HG03139 (cell line): ENCODE results near the gene CDK8.

Source experiments
- ATAC-seq: cut with Tn5 transposase; IDR thresholded peaks from one replicate; pipeline ENCODE4 v1.9.1; 2021; ENCODE audit not compliant: unreplicated experiment

Gene CDK8

GRCh38 chr13:26253787-26254582 lies at the start of gene CDK8:
CDK8 (plus strand) TSS chr13:26254129; CDS start chr13:26254642, 513 bp downstream.
- ATAC-seq = peak; percentile 77

DNA sequence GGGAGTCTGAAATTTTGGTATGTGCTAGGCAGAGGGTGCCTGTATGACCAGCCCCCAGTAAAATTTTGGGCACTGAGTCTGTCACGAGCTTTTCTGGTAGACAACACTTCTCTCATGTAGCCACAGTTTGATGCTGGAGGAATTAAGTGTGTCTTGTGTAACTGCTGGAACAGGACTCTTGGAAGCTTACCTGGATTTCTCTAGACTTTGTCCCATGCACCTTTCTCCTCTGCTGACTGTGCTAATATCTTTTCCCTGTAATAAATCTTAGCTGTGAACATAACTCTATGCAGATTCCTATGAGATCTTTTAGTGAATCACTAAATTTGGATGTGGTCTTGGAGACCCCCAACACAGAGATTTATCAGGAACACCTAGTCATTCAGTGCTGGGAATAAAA lies 45.6 kb upstream of the CDK8 start:
- ATAC-seq = no peak

- ATAC-seq = no peak
Measured at GRCh38 chr13:26213345-26213744, 40.6 kb upstream of the CDK8 start.

- ATAC-seq = no peak
Measured at GRCh38 chr13:26213982-26214381, 39.9 kb upstream of the CDK8 start.

- ATAC-seq = no peak
Measured at GRCh38 chr13:26216042-26216441, 37.9 kb upstream of the CDK8 start.

DNA sequence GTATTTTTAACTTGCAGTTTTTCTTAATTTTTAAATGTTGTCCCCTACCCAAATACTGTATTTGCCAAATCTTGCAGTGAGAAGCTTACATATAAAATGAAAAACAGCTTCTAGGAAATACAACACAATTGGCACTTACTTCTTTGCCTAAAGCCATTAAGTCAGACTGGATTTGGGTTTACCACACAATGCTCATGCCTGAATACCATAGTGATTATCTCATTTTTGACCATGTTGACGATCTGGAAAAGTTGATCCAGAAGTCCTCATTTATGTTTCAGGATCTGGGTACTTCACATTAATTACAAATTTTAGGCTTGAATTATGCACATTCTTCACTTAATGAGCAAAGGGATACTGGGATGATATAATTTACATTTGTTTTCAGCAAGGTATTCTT lies 34.2 kb upstream of the CDK8 start:
- ATAC-seq = no peak

DNA sequence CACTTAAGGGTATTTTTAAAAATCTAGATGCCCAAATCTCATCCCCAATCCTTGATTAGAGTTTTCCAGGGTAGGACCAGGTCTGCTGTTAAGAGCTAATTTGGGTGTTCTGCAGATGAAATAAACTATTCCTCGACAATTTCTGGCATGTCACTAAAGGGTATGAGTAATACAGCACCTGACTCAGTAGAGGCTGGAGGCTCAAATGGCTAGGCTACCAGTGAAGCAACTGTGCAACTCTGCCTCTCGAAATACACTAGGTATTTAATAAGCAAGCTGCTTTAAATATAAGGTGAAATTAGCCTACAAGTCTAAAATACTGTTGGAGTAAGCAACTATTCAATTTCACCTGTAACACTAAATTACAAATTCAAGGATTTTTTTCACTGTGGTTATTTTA lies 33.4 kb upstream of the CDK8 start:
- ATAC-seq = no peak

GRCh38 chr13:26221399-26221720 lies 32.6 kb upstream of the CDK8 start:
- peak; percentile 11 for ATAC-seq

- ATAC-seq = peak; percentile 92
Measured at GRCh38 chr13:26221721-26222519, 32.0 kb upstream of the CDK8 start, which contains the start of gene RNF6. RNF6 (minus strand) TSS chr13:26222314; CDS start chr13:26219649, 2,665 bp downstream.

DNA sequence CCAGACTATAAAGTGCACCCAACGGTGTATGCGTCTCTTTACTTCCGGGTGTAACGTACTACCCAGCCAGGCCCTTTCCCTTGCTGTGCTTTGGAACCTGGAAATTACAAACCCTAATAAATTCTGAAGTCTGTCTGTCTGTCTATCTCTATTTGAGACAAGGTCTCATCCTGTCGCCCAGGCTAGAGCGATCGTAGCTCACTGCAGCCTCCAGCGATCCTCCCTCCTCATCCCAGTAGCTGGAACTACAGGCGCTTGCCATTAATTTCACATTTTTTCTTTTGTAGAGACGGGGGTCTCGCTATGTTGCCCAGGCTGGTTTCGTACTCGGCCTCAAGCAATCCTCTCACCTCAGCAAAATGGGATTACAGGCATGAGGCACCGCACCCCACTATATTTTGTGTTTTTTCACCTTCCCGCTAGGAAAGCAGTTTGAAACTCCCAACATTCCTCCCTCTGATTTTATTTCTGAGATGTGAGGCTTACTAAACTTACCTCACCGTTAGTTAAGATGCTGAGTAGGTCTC lies 31.3 kb upstream of the CDK8 start:
- ATAC-seq = no peak

DNA sequence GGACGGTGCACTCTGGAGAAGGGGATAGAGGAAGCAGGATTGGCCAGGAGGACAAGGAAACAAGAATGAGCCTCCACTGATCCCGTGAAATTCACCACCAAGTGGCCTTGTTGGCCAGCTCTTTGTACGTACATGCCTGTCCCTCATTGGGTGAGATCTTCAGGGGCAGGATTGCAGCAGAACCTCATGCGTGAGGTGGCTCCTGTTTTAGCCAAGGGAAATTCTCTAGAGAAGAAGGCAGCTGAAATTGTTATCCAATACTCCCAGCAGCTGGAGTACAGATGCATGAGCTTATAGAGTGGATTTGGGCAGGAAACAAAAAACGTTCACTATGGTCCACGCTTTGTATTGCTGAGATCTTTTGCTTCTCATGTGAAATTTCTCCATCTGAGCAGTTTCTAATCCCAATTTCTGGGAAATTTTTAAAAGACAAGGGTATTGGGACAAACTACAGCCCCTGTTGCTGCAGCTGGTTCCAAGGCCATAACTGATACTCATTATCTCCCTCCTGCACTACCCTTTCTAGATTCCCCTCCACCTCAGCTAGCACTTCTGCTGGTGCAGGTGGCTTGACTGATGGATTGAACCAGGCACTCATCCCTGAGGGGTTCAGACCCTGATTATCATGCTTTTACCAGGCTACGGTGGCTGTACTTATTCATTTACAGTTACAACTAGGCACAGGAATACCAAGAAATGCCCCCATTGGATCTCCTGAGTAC lies 27.9 kb upstream of the CDK8 start:
- ATAC-seq = no peak

- ATAC-seq = no peak
Measured at GRCh38 chr13:26227166-26227971, 26.6 kb upstream of the CDK8 start.

- ATAC-seq = no peak
Measured at GRCh38 chr13:26228096-26228495, 25.8 kb upstream of the CDK8 start.

GRCh38 chr13:26229080-26229615 lies 24.8 kb upstream of the CDK8 start:
- no peak for ATAC-seq

DNA sequence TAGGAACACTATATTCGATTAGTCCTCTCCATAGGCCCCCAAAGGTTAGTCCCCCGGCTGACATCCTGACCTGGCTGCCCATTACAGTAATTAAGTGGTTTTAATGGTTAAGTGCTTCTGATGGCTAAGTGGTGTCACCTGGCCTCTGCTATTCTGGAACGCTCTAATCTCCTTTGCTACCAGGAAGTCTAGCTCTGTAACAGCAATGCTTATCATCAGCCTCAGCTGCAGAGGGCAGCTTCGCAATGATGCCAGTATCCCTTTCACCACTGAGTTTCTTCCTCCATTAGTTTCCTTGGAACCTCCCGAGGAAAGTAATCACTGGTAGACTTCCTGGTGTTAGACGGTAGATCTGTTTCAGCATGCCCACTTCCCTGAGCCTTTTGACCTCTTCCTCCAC lies 23.2 kb upstream of the CDK8 start:
- no peak for ATAC-seq

DNA sequence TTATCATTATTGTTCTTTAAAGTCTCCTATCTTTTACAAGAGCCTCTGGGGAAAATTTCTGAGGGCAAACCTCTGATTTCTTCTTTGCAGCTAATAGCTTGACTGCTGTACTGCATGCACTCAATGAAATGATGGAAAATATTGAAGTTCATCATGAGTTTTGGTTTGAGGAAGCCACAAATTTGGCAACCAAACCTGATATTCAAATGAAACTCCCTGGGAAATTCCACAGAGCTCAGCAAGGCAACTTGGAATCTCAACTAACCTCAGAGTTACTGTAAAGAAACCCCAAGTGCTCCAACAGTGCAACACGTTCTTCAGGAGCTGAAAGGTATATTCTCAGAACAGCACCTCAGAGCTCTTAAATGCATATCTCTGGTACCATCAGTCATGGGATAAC lies 17.6 kb upstream of the CDK8 start:
- no peak for ATAC-seq

DNA sequence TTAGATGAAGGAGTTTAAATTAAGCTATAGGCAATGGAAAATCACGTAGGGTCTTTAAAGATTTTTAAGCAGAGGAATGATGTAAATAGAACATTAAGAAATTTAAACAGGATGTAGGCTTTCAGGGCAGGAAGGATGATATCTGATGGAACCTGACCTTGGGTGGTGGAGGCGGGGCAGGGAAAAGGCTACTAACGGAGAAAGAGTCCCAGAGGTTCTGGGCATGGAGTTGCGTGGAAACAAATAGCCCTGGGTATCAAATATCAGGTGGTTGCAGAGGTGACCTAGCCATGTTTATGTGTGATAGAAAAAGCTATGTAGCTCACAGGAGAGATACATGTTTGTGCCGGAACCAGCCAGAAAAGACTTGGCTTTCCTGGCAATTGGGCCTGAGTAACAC lies 7.8 kb upstream of the CDK8 start:
- no peak for ATAC-seq

DNA sequence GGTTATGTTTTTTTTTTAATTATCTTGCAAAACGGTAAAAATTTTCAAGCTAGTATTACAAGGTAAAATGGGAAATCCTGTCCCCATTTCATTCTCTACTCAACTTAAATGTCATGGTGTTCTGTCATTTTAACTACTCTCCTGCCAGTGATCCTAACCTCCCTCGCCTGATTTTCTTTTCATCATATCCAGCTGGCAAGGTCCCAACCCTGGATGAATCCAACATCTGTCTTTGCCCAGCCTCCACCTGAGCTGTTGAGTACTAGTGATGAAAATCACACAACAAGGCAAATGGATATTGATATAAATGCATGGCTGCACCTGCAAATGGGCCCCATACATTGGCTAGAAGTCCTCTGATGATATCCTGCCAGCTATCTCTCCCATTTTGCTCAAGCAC lies 6.9 kb upstream of the CDK8 start:
- no peak for ATAC-seq

GRCh38 chr13:26247608-26248007 lies 6.3 kb upstream of the CDK8 start:
- no peak for ATAC-seq

GRCh38 chr13:26249551-26249950 lies 4.4 kb upstream of the CDK8 start:
- no peak for ATAC-seq
